Measurements from ENCODE around the gene HADHA.

- TF ChIP-seq CTCF (IDR thresholded peaks at IDR 0.05) (no peak), POLR2AphosphoS5 (IDR thresholded peaks at IDR 0.05) (no peak), EP300 (IDR thresholded peaks at IDR 0.05) (no peak)
These were observed 81.5 kb downstream of the HADHA start for GRCh38 chr2:26162963-26163362.

All from stomach (tissue), 4 donors.